ENCODE data around the gene BMPR1A.
A peak's percentile ranks its signal among the peaks of the same experiment; 100 is the strongest.
"Not testable (repeated sequence)": the region's sequence is repeated elsewhere in the genome, so short reads cannot be mapped to it uniquely, and the experiment has no call there.

Gene BMPR1A

DNA sequence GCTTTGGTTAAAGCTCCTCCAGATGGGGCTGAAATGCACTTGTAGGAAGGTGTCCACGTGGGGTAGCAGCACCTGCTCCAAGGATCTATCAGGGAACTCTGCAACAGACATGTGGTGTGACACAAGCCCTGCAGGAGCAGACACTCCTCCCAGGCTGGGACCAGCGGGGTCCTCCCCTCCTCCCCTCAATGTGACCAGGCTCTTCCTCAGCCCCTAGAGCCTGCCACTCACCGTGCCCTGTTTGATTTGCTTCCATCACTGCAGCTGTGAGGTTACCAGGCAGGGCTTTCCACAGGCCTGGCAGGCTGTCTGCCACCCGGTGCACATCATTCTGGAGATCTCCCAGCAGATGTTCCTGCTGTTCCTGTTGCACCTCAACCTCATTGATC, 187.6 kb downstream of the BMPR1A start:
- CTCF ChIA-PET, result interaction anchor here (0.8 to 17.4 kb wide), 7 partner anchors 12 to 544 kb away, joined by 3 to 171 read pairs (median 5); partner anchors contain the start of genes ADIRF, MMRN2 and SNCG
- no peak for DNase-seq (ENCODE audit: low read depth, low spot score)
- H3K4me3 ChIP-seq (ENCODE audit: low read depth, low read length), result no peak overlapping the region
- POLR2A ChIA-PET, result no interaction called here
- TF ChIP-seq, protein P1, sequence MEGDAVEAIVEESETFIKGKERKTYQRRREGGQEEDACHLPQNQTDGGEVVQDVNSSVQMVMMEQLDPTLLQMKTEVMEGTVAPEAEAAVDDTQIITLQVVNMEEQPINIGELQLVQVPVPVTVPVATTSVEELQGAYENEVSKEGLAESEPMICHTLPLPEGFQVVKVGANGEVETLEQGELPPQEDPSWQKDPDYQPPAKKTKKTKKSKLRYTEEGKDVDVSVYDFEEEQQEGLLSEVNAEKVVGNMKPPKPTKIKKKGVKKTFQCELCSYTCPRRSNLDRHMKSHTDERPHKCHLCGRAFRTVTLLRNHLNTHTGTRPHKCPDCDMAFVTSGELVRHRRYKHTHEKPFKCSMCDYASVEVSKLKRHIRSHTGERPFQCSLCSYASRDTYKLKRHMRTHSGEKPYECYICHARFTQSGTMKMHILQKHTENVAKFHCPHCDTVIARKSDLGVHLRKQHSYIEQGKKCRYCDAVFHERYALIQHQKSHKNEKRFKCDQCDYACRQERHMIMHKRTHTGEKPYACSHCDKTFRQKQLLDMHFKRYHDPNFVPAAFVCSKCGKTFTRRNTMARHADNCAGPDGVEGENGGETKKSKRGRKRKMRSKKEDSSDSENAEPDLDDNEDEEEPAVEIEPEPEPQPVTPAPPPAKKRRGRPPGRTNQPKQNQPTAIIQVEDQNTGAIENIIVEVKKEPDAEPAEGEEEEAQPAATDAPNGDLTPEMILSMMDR (IDR thresholded peaks at IDR 0.05; ENCODE audit: insufficient read depth, low read length, missing control alignments), result no peak

GRCh38 chr10:86944471-86944870, 188.1 kb downstream of the BMPR1A start:
- H3K4me3 ChIP-seq (ENCODE audit: low read depth, low read length), result no peak overlapping the region
- TF ChIP-seq, protein P1 (IDR thresholded peaks at IDR 0.05; ENCODE audit: insufficient read depth, low read length, missing control alignments), result no peak
- DNase-seq (ENCODE audit: low read depth, low spot score), result no peak
- ChIA-PET POLR2A (no interaction called here), CTCF (interaction anchor here (0.8 to 17.4 kb wide), 4 partner anchors 12 to 544 kb away, joined by 3 to 171 read pairs (median 14); partner anchors contain the start of genes ADIRF, MMRN2 and SNCG)

DNA sequence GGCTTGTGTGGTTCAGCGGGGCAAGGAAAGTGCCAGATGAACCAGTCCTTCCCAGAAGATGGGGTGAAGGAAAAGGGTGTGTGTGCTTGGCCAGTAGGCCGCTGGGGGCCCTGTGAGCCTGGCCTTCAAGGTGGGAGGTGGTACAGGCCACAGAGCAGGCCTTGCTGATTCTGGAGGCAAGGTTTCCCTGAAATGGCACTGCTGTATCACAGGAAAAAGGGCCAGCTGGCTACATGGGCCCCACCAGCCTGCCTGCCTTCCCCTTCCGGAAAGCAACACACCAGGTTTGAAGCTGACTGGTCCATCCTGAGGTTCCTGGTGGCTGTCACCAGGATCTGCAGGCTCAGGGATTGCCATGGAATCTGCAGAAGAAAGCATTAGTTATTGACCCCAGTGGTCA, 188.5 kb downstream of the BMPR1A start:
- CTCF ChIA-PET, result interaction anchor here (1.6 to 17.4 kb wide), 5 partner anchors 8 to 22 kb away, joined by 5 to 171 read pairs (median 18); partner anchors contain the start of genes ADIRF, MMRN2 and SNCG
- TF ChIP-seq, protein P1 (IDR thresholded peaks at IDR 0.05; ENCODE audit: insufficient read depth, low read length, missing control alignments), result no peak
- POLR2A ChIA-PET, result no interaction called here
- DNase-seq (ENCODE audit: low read depth, low spot score), result no peak
- H3K4me3 ChIP-seq (ENCODE audit: low read depth, low read length), result no peak overlapping the region

DNA sequence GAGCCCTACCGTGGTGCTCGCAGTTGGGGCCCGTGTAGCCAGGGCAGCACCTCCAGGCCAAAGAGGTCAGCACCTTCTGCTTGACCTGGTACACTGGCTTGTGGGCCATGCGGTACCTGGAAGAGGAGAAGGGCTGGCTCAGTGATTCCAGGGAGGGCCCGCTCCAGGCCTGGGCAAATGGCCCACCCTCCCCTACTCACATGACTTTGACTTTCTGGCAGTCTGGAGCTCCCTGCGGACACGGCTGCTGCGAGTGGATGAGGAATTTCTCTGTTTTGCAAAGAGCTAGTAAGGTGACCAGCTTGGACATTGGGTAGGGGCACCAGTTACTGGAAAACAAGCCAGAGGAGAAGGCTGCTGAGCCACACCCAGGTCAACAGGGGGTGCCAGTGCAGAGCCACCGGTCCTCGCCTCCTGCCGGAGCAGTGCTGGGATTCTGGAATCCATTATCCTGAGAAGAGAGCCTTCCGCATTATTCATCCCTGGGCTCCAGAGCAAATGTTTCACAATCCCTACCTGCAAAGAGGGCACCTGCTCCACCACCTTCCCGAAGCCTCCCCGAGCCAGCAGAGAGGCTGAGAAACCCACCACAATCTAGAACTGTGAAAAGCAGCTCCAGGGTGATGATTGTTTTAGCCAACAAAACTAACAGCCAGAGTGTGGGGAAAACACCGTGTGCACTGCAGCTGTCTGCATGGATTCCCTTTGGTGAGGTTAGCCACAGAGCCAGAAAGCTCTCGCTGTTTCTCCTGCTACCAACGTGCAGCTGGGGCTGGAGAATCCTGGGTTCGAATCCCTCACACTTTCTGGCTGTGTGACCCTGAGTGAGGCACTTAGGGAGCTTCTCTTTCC, 189.2 kb downstream of the BMPR1A start:
- CTCF ChIA-PET, result interaction anchor here (0.7 to 17.4 kb wide), 10 partner anchors 8 to 253 kb away, joined by 3 to 171 read pairs (median 4); partner anchors contain the start of genes MMRN2 and SNCG
- TF ChIP-seq, protein P1 (IDR thresholded peaks at IDR 0.05; ENCODE audit: insufficient read depth, low read length, missing control alignments), result peak; percentile 55
- POLR2A ChIA-PET, result interaction anchor here (0.7 kb wide), 1 partner anchor 21 kb away, joined by 3 read pairs; no protein-coding TSS in a partner anchor
- no peak for DNase-seq (ENCODE audit: low read depth, low spot score)
- H3K4me3 ChIP-seq (ENCODE audit: low read depth, low read length), result no peak overlapping the region

- ChIA-PET POLR2A (no interaction called here), CTCF (interaction anchor here (0.7 to 17.4 kb wide), 10 partner anchors 9 to 253 kb away, joined by 3 to 171 read pairs (median 4); partner anchors contain the start of genes MMRN2 and SNCG)
- TF ChIP-seq, protein P1 (IDR thresholded peaks at IDR 0.05; ENCODE audit: insufficient read depth, low read length, missing control alignments), result no peak
- DNase-seq (ENCODE audit: low read depth, low spot score), result no peak
- H3K4me3 ChIP-seq (ENCODE audit: low read depth, low read length), result no peak overlapping the region
These were observed 190.1 kb downstream of the BMPR1A start for GRCh38 chr10:86946213-86947155.

DNA sequence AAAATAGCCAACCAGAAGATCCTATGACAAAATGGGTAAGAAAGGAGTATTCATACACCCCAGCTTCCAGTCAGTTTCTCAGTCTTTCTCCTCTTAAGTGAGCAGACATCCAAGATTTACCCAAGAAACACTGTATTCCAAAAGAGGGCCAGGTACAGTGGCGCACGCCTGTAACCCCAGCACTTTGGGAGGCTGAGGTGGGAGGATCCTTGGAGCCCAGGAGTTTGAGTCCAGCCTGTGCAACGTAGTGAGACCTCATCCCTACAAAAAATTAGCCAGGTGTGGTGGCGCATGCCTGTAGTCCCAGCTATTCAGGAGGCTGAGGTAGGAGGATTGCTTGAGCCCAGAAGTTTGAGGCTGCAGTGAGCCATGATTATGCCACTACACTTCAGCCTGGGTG, 191.4 kb downstream of the BMPR1A start:
- H3K4me3 ChIP-seq (ENCODE audit: low read depth, low read length); POLR2A ChIA-PET; DNase-seq (ENCODE audit: low read depth, low spot score): not testable (repeated sequence)
- CTCF ChIA-PET, result interaction anchor here (1.3 to 17.4 kb wide), 3 partner anchors 9 to 255 kb away, joined by 4 to 171 read pairs (median 4); partner anchors contain the start of genes MMRN2 and SNCG
